SK-N-SH treated with all-trans-retinoic acid at 6 μM for 48 hours (cell line): ENCODE measurements around the gene ELF1.

Source experiments
- ATAC-seq: fragments of 200-7000 bp; cut with Tn5 transposase; 3 replicates; pipeline ENCODE4 v1.9.1; 2020; ENCODE audit warnings: mild to moderate bottlenecking, moderate library complexity
- ARNTL ChIP-seq: fragments of 450-650 bp; formaldehyde crosslinking; IDR thresholded peaks from 2 replicates; pipeline ENCODE4 v1.5.0; 2020; ENCODE audit warnings: low read depth, mild to moderate bottlenecking, moderate library complexity, borderline replicate concordance
- BACH2 ChIP-seq: fragments of 250-450 bp; sonication (Bioruptor Pico); IDR thresholded peaks from 2 replicates; pipeline ENCODE4 v1.9.0; 2021; ENCODE audit warnings: mild to moderate bottlenecking, borderline replicate concordance
- CREB5 ChIP-seq: fragments of 250-450 bp; sonication (Bioruptor Pico); IDR thresholded peaks from 2 replicates; pipeline ENCODE4 v1.5.1; 2020; ENCODE audit warnings: low read depth, mild to moderate bottlenecking, moderate library complexity
- CSDC2 ChIP-seq: fragments of 250-450 bp; sonication (Bioruptor Pico); IDR thresholded peaks from 2 replicates; pipeline ENCODE4 v1.5.0; 2020; ENCODE audit warnings: mild to moderate bottlenecking, moderate library complexity
- CSRNP3 ChIP-seq: fragments of 250-450 bp; sonication (Bioruptor Pico); IDR thresholded peaks from 2 replicates; pipeline ENCODE4 v1.5.1; 2021; ENCODE audit warnings: mild to moderate bottlenecking, moderate library complexity
- ESRRG ChIP-seq: fragments of 250-450 bp; sonication (Bioruptor Pico); IDR thresholded peaks from 2 replicates; pipeline ENCODE4 v1.6.1; 2021; ENCODE audit warnings: mild to moderate bottlenecking
- GLIS3 ChIP-seq: fragments of 250-450 bp; sonication (Bioruptor Pico); IDR thresholded peaks from 2 replicates; pipeline ENCODE4 v1.5.0; 2020; ENCODE audit warnings: mild to moderate bottlenecking, moderate library complexity
- OSR1 ChIP-seq: fragments of 250-450 bp; sonication (Bioruptor Pico); IDR thresholded peaks from 2 replicates; pipeline ENCODE4 v1.8.0; 2022; ENCODE audit warnings: moderate library complexity, mild to moderate bottlenecking, inconsistent platforms
- PATZ1 ChIP-seq: fragments of 250-450 bp; sonication (Bioruptor Pico); IDR thresholded peaks from 2 replicates; pipeline ENCODE4 v1.8.0; 2020; ENCODE audit warnings: mild to moderate bottlenecking, moderate library complexity, borderline replicate concordance
- POU6F1 ChIP-seq: fragments of 250-450 bp; sonication (Bioruptor Pico); IDR thresholded peaks from 2 replicates; pipeline ENCODE4 v1.8.0; 2021; ENCODE audit warnings: low read depth, mild to moderate bottlenecking, moderate library complexity, borderline replicate concordance
- PPARA ChIP-seq: fragments of 250-450 bp; sonication (Bioruptor Pico); IDR thresholded peaks from 2 replicates; pipeline ENCODE4 v1.5.0; 2020; ENCODE audit warnings: mild to moderate bottlenecking, borderline replicate concordance
- RARB ChIP-seq: fragments of 250-450 bp; sonication (Bioruptor Pico); IDR thresholded peaks from 2 replicates; pipeline ENCODE4 v1.8.0; 2021; ENCODE audit warnings: mild to moderate bottlenecking, moderate library complexity
- SNAI2 ChIP-seq: fragments of 250-450 bp; sonication (Bioruptor Pico); IDR thresholded peaks from 2 replicates; pipeline ENCODE4 v1.5.0; 2020; ENCODE audit warnings: mild to moderate bottlenecking, moderate library complexity
- TCF4 ChIP-seq: fragments of 250-450 bp; sonication (Bioruptor Pico); IDR thresholded peaks from 2 replicates; pipeline ENCODE4 v1.8.0; 2021; ENCODE audit warnings: mild to moderate bottlenecking, moderate library complexity, borderline replicate concordance
- TOX ChIP-seq: fragments of 250-450 bp; sonication (Bioruptor Pico); IDR thresholded peaks from 2 replicates; pipeline ENCODE4 v1.8.0; 2021; ENCODE audit warnings: mild to moderate bottlenecking, moderate library complexity, borderline replicate concordance
- TSHZ2 ChIP-seq: fragments of 250-450 bp; sonication (Bioruptor Pico); IDR thresholded peaks from 2 replicates; pipeline ENCODE4 v1.5.0; 2020; ENCODE audit warnings: mild to moderate bottlenecking, moderate library complexity
- ZFP3 ChIP-seq: fragments of 250-450 bp; sonication (Bioruptor Pico); IDR thresholded peaks from 2 replicates; pipeline ENCODE4 v1.5.0; 2020; ENCODE audit warnings: mild to moderate bottlenecking, moderate library complexity
- ZFP30 ChIP-seq: fragments of 450-650 bp; formaldehyde crosslinking; IDR thresholded peaks from 2 replicates; pipeline ENCODE4 v1.5.0; 2022; ENCODE audit warnings: mild to moderate bottlenecking, moderate library complexity
- ZNF565 ChIP-seq: fragments of 450-650 bp; formaldehyde crosslinking; conservative IDR thresholded peaks from 2 replicates; pipeline ENCODE4 v1.5.0; 2020; ENCODE audit warnings: low read depth, mild to moderate bottlenecking, moderate library complexity
- ZNF70 ChIP-seq: fragments of 450-650 bp; formaldehyde crosslinking; IDR thresholded peaks from 2 replicates; pipeline ENCODE4 v1.5.0; 2020; ENCODE audit warnings: mild to moderate bottlenecking, moderate library complexity
- ZNF8 ChIP-seq: fragments of 450-650 bp; formaldehyde crosslinking; IDR thresholded peaks from 2 replicates; pipeline ENCODE4 v1.5.0; 2020; ENCODE audit warnings: mild to moderate bottlenecking, moderate library complexity

The ELF1 gene

GRCh38 chr13:41018602-41018948, 541 bp downstream of the ELF1 start:
- no peak for ATAC-seq
- no peak for TF ChIP-seq ZNF70 (CRISPR knock-in tag)
- TF ChIP-seq RARB (CRISPR knock-in tag) = no peak
- TF ChIP-seq TCF4 (CRISPR knock-in tag) = no peak
- no peak for TF ChIP-seq CSRNP3 (CRISPR knock-in tag)
- TF ChIP-seq ZNF565 (CRISPR knock-in tag) = no peak
- TF ChIP-seq CREB5 = no peak
- TF ChIP-seq PPARA (CRISPR knock-in tag) = no peak
- no peak for TF ChIP-seq ESRRG (CRISPR knock-in tag)
- TF ChIP-seq SNAI2 (CRISPR knock-in tag) = no peak
- TF ChIP-seq GLIS3 (CRISPR knock-in tag) = no peak
- TF ChIP-seq ZFP3 (CRISPR knock-in tag) = no peak
- no peak for TF ChIP-seq BACH2 (CRISPR knock-in tag)

GRCh38 chr13:41017817-41018601, 1.1 kb downstream of the ELF1 start:
- ATAC-seq = no peak

GRCh38 chr13:41017159-41017558, 2.0 kb downstream of the ELF1 start:
- TF ChIP-seq ESRRG (CRISPR knock-in tag) (no peak), ZNF8 (CRISPR knock-in tag) (no peak), PPARA (CRISPR knock-in tag) (no peak)
- no peak for ATAC-seq

More at GRCh38 chr13:41017817-41018601, 1.1 kb downstream of the ELF1 start:
- no peak for TF ChIP-seq PPARA (CRISPR knock-in tag)
- TF ChIP-seq POU6F1 = no peak
- TF ChIP-seq OSR1 (CRISPR knock-in tag) = no peak
- no peak for TF ChIP-seq ZNF70 (CRISPR knock-in tag)
- no peak for TF ChIP-seq ZFP30 (CRISPR knock-in tag)
- no peak for TF ChIP-seq TCF4 (CRISPR knock-in tag)

GRCh38 chr13:41015920-41016319, 3.2 kb downstream of the ELF1 start:
- TF ChIP-seq GLIS3 (CRISPR knock-in tag) (no peak), CSRNP3 (CRISPR knock-in tag) (no peak), CREB5 (no peak)
- no peak for ATAC-seq

- ATAC-seq = no peak
- TF ChIP-seq CSDC2 = no peak
- no peak for TF ChIP-seq SNAI2 (CRISPR knock-in tag)
- TF ChIP-seq ARNTL (CRISPR knock-in tag) = no peak
- no peak for TF ChIP-seq TSHZ2
- no peak for TF ChIP-seq TOX (CRISPR knock-in tag)
- no peak for TF ChIP-seq ESRRG (CRISPR knock-in tag)
- TF ChIP-seq PATZ1 (CRISPR knock-in tag) = no peak
- no peak for TF ChIP-seq TCF4 (CRISPR knock-in tag)
- no peak for TF ChIP-seq GLIS3 (CRISPR knock-in tag)
Observed at GRCh38 chr13:41013835-41014234, 5.3 kb downstream of the ELF1 start.
